GM19328 (cell line): ENCODE results near the gene LRRTM3.

Experiments used
- ATAC-seq: cut with Tn5 transposase; IDR thresholded peaks from one replicate; pipeline ENCODE4 v1.9.1; 2021; ENCODE audit warnings: mild to moderate bottlenecking, moderate library complexity; ENCODE audit not compliant: unreplicated experiment

The LRRTM3 gene

GRCh38 chr10:66931949-66932343, 6.1 kb downstream of the LRRTM3 start:
- ATAC-seq = no peak

GRCh38 chr10:66934711-66935110, 8.9 kb downstream of the LRRTM3 start:
- no peak for ATAC-seq

GRCh38 chr10:66940965-66941364, 15.1 kb downstream of the LRRTM3 start:
- ATAC-seq = no peak

- ATAC-seq = no peak
Measured at GRCh38 chr10:66941491-66941890, 15.7 kb downstream of the LRRTM3 start.

GRCh38 chr10:66942407-66942806, 16.6 kb downstream of the LRRTM3 start:
- ATAC-seq = no peak

GRCh38 chr10:66943590-66943989, 17.8 kb downstream of the LRRTM3 start:
- no peak for ATAC-seq

- ATAC-seq = no peak
Measured at GRCh38 chr10:66951896-66952295, 26.1 kb downstream of the LRRTM3 start.

- no peak for ATAC-seq
Measured at GRCh38 chr10:66958466-66958865, 32.6 kb downstream of the LRRTM3 start.

- no peak for ATAC-seq
Measured at GRCh38 chr10:66964946-66965345, 39.1 kb downstream of the LRRTM3 start.

GRCh38 chr10:66980246-66980815, 54.5 kb downstream of the LRRTM3 start:
- ATAC-seq = no peak

GRCh38 chr10:66981361-66982052, 55.7 kb downstream of the LRRTM3 start:
- no peak for ATAC-seq

- no peak for ATAC-seq
Measured at GRCh38 chr10:66982053-66982420, 56.2 kb downstream of the LRRTM3 start.

- ATAC-seq = no peak
Measured at GRCh38 chr10:66982792-66983474, 57.1 kb downstream of the LRRTM3 start.

GRCh38 chr10:66983475-66983818, 57.6 kb downstream of the LRRTM3 start:
- no peak for ATAC-seq

- ATAC-seq = no peak
Measured at GRCh38 chr10:66990143-66990830, 64.5 kb downstream of the LRRTM3 start.

- ATAC-seq = no peak
Measured at GRCh38 chr10:66996996-66997395, 71.2 kb downstream of the LRRTM3 start.

GRCh38 chr10:66999762-67000545, 74.1 kb downstream of the LRRTM3 start:
- ATAC-seq = no peak

GRCh38 chr10:67004690-67005089, 78.9 kb downstream of the LRRTM3 start:
- ATAC-seq = no peak

GRCh38 chr10:67005981-67006380, 80.1 kb downstream of the LRRTM3 start:
- no peak for ATAC-seq

- no peak for ATAC-seq
Measured at GRCh38 chr10:67011480-67011879, 85.6 kb downstream of the LRRTM3 start.

GRCh38 chr10:67011981-67012380, 86.1 kb downstream of the LRRTM3 start:
- no peak for ATAC-seq
